ENCODE measurements around the gene EFCAB8.

DNA sequence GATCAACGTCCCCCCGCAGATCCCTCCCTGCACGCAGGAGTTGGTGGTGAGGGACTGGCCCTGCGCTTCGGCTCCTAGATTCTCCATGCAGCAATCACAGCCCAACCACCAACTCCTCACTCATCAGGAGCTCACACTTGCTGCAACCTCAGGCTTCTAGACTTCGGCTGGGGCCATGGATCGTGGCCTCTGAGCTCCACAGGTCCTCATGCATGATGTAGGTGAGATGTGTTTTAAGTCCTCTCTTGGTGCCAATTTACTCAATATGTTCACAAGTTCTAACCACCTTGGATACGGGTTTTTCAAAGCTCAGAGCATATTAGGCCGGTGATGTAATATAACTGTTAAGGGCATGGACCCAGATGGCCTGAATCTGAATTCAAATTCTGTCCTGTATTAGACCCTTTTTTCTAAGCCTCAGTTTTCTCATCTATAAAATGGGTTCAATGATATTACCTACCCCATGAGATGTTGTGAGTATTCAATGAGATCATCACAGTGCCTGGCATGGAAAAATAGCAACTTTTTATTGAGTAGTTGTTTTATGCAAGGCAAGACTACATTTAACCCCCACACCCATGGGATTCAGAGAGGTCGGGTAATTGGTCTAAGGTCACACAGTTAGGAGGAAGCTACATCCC lies 114.5 kb downstream of the EFCAB8 start:
- TF ChIP-seq POLR2A (IDR thresholded peaks at IDR 0.05; ENCODE audit: extremely low read depth, insufficient read length) = no peak
- TF ChIP-seq, protein P1, sequence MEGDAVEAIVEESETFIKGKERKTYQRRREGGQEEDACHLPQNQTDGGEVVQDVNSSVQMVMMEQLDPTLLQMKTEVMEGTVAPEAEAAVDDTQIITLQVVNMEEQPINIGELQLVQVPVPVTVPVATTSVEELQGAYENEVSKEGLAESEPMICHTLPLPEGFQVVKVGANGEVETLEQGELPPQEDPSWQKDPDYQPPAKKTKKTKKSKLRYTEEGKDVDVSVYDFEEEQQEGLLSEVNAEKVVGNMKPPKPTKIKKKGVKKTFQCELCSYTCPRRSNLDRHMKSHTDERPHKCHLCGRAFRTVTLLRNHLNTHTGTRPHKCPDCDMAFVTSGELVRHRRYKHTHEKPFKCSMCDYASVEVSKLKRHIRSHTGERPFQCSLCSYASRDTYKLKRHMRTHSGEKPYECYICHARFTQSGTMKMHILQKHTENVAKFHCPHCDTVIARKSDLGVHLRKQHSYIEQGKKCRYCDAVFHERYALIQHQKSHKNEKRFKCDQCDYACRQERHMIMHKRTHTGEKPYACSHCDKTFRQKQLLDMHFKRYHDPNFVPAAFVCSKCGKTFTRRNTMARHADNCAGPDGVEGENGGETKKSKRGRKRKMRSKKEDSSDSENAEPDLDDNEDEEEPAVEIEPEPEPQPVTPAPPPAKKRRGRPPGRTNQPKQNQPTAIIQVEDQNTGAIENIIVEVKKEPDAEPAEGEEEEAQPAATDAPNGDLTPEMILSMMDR (IDR thresholded peaks at IDR 0.05; ENCODE audit: low read depth, low read length) = no peak
- TF ChIP-seq, protein P2, sequence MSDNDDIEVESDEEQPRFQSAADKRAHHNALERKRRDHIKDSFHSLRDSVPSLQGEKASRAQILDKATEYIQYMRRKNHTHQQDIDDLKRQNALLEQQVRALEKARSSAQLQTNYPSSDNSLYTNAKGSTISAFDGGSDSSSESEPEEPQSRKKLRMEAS (IDR thresholded peaks at IDR 0.05; ENCODE audit: low read depth, low read length) = no peak

Measured in NB4 (cell line).